Karpas-422 (cell line): ENCODE measurements around the gene SPRN. TPM values are rescaled to one million over a fixed set of nuclear protein-coding genes. Genes with fewer than 3 reads are reported as not detected.
A peak's percentile ranks its signal among the peaks of the same experiment; 100 is the strongest.

Source experiments
- DNase-seq: peaks from one replicate; pipeline ENCODE4 v3.0.0-alpha.2; 2015
- H2AFZ ChIP-seq: fragments of 200-600 bp; sonication (generic); 2 replicates; pipeline ENCODE4 v1.6.1; 2014; ENCODE audit warnings: antibody characterized with exemption, low read length, mixed read lengths
- H3K27ac ChIP-seq: fragments of 200-600 bp; sonication (generic); 2 replicates; pipeline ENCODE4 v1.5.1; 2014; ENCODE audit warnings: mild to moderate bottlenecking, low read length, moderate library complexity
- H3K27me3 ChIP-seq: fragments of 200-600 bp; sonication (generic); 2 replicates; pipeline ENCODE4 v1.6.1; 2014; ENCODE audit warnings: low read length, mixed read lengths
- H3K36me3 ChIP-seq: fragments of 200-600 bp; sonication (generic); 2 replicates; pipeline ENCODE4 v1.6.1; 2014; ENCODE audit warnings: low read length, mixed read lengths; ENCODE audit not compliant: insufficient read depth
- H3K4me1 ChIP-seq: fragments of 200-600 bp; sonication (generic); 2 replicates; pipeline ENCODE4 v1.6.1; 2014; ENCODE audit warnings: mild to moderate bottlenecking, low read length, mixed read lengths
- H3K4me2 ChIP-seq: fragments of 200-600 bp; sonication (generic); 2 replicates; pipeline ENCODE4 v1.6.1; 2014; ENCODE audit warnings: low read length, low read depth, mild to moderate bottlenecking; ENCODE audit not compliant: poor library complexity, severe bottlenecking
- H3K4me3 ChIP-seq: fragments of 200-600 bp; sonication (generic); 2 replicates; pipeline ENCODE4 v1.5.1; 2014; ENCODE audit warnings: mild to moderate bottlenecking, antibody characterized with exemption, low read length, mixed read lengths
- H3K79me2 ChIP-seq: fragments of 200-600 bp; sonication (generic); 2 replicates; pipeline ENCODE4 v1.6.1; 2014; ENCODE audit warnings: mild to moderate bottlenecking, low read length, mixed read lengths
- H3K9ac ChIP-seq: fragments of 200-600 bp; sonication (generic); 2 replicates; pipeline ENCODE4 v1.6.0; 2014; ENCODE audit warnings: low read length
- H3K9me2 ChIP-seq: fragments of 200-600 bp; sonication (generic), shearing (Covaris generic); replicated peaks from 2 replicates; pipeline ENCODE4 v1.6.0; 2014; ENCODE audit warnings: mild to moderate bottlenecking, low read length, moderate library complexity; ENCODE audit not compliant: insufficient read depth
- H3K9me3 ChIP-seq: fragments of 300-700, 200-600 bp; sonication (generic); 2 replicates; pipeline ENCODE4 v1.6.1; 2014; ENCODE audit warnings: low read length, mixed read lengths
- H4K20me1 ChIP-seq: fragments of 200-600 bp; sonication (generic); 2 replicates; pipeline ENCODE4 v1.6.1; 2014; ENCODE audit warnings: mild to moderate bottlenecking, antibody characterized with exemption, low read length, low read depth; ENCODE audit not compliant: insufficient read depth
- total RNA-seq: library from RNA; depleted of rRNA; stranded (reverse); fragments of >200 nt; shearing (Covaris generic); gene quantifications from 2 replicates; pipeline ENCODE4 v1.2.3, GENCODE V29; 2014; ENCODE audit warnings: low replicate concordance

The SPRN gene
- total RNA-seq, 1 experiment from 2014 or later, result not detected

DNA sequence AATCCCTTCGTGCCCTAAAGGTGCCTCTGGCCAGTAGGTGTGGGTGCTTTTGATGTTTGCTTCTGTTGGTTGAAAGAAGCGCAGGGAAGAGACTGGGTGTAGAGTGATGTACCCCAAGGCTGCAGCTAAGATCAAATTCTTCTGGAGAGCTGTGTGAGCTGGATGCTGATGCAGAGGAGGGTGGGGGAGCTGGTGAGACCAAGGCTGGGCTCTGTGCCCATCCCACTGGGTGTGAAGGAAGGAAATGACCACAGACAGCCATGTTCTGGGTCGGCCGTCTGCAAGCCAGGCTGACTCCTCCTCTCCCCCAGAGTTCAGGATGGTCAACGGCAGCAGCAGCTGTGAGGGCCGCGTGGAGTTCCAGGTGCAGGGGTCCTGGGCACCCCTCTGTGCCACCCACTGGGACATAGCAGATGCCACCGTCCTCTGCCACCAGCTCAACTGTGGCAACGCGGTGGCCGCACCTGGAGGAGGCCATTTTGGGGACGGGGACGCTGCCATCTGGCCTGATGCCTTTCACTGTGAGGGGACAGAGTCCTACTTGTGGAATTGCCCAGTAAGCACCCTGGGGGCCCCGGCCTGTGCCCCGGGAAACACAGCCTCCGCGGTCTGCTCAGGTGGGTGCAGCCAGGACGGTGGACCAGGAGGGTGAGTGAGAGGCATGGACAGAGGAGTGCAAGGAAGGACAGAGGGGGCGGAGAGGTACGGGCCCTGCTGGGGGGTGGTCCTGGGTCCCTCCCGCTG lies 34.5 kb upstream of the SPRN start:
- Histone ChIP-seq H3K9me3 (no peaks in the 10 kb centered on the region; the same call in 1 of the 2 replicates), H3K36me3 (no peaks in the 10 kb centered on the region), H3K79me2 (no peaks in the 10 kb centered on the region), H3K4me1 (no peaks in the 10 kb centered on the region), H3K27ac (no peak overlapping the region), H3K4me2 (no peak overlapping the region), H3K27me3 (no peaks in the 10 kb centered on the region), H3K9ac (no peak overlapping the region), H2AFZ (no peak overlapping the region), H3K4me3 (no peak overlapping the region), H4K20me1 (no peaks in the 10 kb centered on the region), H3K9me2 (no peaks in the 10 kb centered on the region)
- no peak for DNase-seq

DNA sequence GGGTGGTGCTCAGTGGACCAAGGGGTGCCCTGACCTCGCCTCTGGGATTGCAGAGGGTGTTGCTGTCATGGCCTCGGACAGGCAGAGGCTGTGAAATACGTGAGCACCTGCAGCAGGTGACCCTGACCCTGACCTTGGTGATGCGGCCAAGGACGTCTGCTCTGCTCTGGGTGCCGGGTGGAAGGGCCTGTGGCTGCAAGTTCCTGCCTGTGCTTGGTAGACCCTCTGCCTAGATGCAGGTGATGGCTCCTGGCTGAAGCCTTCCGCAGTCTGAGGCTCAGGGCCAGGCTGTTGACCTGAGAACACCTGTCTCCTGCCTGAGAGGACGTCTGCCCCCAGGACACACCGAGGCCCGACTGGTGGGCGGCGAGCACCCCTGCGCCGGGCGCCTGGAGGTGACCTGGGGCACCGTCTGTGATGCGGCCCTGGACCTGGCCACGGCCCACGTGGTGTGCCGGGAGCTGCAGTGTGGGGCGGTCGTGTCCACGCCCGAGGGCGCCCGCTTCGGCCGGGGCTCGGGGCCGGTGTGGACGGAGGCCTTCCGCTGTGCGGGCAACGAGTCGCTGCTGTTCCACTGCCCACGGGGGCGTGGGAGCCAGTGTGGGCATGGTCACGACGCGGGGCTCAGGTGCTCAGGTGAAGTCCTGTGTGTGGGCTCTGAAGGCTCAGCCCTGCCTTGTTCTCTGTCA lies 33.7 kb upstream of the SPRN start:
- Histone ChIP-seq H3K79me2 (no peaks in the 10 kb centered on the region), H3K36me3 (no peaks in the 10 kb centered on the region), H3K4me1 (no peaks in the 10 kb centered on the region), H3K27ac (no peak overlapping the region), H3K9me2 (no peaks in the 10 kb centered on the region), H2AFZ (no peak overlapping the region), H3K9me3 (no peaks in the 10 kb centered on the region; the same call in 1 of the 2 replicates), H3K27me3 (no peaks in the 10 kb centered on the region), H3K4me2 (no peak overlapping the region), H3K4me3 (no peak overlapping the region), H4K20me1 (no peaks in the 10 kb centered on the region), H3K9ac (no peak overlapping the region)
- no peak for DNase-seq

DNA sequence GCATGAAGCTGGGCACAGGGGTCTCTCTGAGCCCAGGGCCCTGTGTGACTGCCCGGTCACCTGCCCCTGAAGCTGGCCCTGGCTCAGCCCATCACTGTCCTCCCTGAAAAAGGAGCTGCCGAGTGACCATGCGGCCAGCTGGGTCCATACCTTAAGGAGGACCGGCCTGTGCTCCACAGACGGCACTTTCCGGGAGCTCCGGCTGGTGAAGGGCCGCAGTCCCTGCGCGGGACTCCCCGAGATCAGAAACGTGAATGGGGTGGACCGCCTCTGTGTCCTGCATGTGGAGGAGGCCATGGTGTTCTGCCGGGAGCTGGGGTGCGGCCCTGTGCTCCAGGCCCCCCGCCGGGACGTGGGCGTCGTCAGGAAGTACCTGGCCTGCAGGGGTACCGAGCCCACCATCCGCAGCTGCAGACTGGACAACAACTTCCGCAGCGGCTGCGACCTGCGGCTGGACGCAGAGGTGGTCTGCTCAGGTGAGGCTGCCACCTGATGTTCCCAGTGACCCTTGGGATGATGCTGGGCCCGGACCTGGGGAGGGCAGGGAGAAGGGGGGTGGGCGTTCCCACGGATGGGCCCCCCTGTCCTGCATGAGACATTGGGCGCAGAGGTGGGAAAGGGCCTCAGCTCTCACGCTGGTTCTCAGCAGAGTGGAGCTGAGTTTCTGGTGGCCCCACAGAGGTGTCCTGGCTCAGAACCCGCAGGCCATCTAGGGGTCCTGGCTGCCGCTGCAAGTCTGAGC lies 32.8 kb upstream of the SPRN start:
- H3K36me3 ChIP-seq, result no peaks in the 10 kb centered on the region
- no peaks in the 10 kb centered on the region; the same call in 1 of the 2 replicates for H3K9me3 ChIP-seq
- H3K27me3 ChIP-seq, result no peaks in the 10 kb centered on the region
- DNase-seq, result no peak
- H3K4me1 ChIP-seq, result no peaks in the 10 kb centered on the region
- H3K4me3 ChIP-seq, result no peak overlapping the region
- no peaks in the 10 kb centered on the region for H4K20me1 ChIP-seq
- no peak overlapping the region for H3K27ac ChIP-seq
- no peak overlapping the region for H3K4me2 ChIP-seq
- H3K9me2 ChIP-seq, result no peaks in the 10 kb centered on the region
- H2AFZ ChIP-seq, result no peak overlapping the region
- no peaks in the 10 kb centered on the region for H3K79me2 ChIP-seq
- no peak overlapping the region for H3K9ac ChIP-seq

DNA sequence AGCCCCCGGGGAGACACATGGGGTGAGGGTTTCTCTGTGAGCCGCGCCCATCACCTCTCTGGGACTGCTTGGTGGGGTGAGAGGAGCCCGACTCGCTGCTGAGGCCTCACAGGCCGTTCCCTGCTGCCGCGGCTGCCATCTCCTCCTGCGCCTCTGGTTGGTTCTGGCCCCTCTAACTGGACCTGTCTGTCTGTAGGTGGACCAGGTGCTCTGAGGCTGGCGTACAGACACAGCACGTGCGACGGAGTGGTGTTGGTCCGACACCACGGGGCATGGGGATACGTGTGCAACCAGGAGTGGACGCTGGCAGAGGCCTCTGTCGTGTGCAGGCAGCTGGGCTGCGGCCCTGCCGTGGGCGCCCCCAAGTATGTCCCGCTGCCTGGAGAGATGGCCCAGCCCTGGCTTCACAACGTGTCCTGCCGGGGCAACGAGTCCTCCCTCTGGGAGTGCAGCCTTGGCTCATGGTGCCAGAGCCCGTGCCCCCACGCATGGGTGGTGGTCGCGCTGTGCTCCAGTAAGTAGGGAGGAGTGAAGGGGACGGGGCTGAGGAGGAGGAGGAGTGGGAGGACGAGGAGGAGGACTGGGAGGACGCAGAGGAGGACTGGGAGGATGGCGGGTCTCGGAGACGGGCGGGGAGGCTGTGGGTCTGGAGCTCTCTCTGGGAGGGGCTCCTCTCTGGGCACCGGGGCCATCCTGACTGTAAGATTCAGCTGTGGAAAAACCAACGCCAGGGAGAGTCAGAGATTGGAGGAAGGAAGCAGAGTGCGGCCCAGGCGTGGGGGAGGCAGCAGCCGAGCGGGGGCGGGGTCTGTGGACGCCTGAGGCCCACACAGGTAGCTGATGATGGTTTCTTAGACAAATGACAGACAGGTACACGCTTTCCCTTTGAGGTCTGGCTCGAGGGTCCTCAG lies 31.9 kb upstream of the SPRN start:
- Histone ChIP-seq H3K27me3 (no peaks in the 10 kb centered on the region), H3K79me2 (no peaks in the 10 kb centered on the region), H2AFZ (no peak overlapping the region), H3K27ac (no peak overlapping the region), H3K36me3 (no peaks in the 10 kb centered on the region), H3K4me1 (no peaks in the 10 kb centered on the region), H3K9me3 (no peaks in the 10 kb centered on the region; the same call in 1 of the 2 replicates), H3K4me3 (no peak overlapping the region), H3K9ac (no peak overlapping the region), H3K4me2 (no peak overlapping the region), H3K9me2 (no peaks in the 10 kb centered on the region), H4K20me1 (no peaks in the 10 kb centered on the region)
- no peak for DNase-seq

DNA sequence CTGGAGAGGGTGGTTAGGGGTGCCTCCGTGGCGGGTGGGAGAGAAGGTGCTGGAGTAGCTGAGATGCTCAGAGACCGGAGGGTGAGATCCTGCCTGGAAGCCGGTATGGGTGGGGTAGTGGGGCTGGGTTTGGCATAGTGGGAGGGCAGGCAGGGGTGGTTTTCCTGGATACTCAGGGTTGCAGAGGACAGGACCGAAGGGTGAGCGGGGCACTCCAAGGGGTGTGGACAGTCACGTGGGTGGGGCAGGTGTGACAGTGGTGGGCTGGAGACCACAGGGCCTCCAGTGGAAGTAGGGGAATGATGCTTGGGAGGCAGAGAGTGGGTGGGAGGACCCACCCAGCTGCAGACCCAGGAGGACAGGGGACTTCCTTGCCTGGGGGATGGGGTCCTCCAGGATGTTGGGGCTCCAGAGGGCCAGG lies 31.2 kb upstream of the SPRN start:
- Histone ChIP-seq H3K4me3 (no peak overlapping the region), H3K9ac (no peak overlapping the region), H3K4me1 (no peaks in the 10 kb centered on the region), H3K79me2 (no peaks in the 10 kb centered on the region), H4K20me1 (no peaks in the 10 kb centered on the region), H3K27me3 (no peaks in the 10 kb centered on the region), H2AFZ (no peak overlapping the region), H3K36me3 (no peaks in the 10 kb centered on the region), H3K4me2 (no peak overlapping the region), H3K27ac (no peak overlapping the region), H3K9me2 (no peaks in the 10 kb centered on the region), H3K9me3 (no peaks in the 10 kb centered on the region; the same call in 1 of the 2 replicates)
- no peak for DNase-seq

DNA sequence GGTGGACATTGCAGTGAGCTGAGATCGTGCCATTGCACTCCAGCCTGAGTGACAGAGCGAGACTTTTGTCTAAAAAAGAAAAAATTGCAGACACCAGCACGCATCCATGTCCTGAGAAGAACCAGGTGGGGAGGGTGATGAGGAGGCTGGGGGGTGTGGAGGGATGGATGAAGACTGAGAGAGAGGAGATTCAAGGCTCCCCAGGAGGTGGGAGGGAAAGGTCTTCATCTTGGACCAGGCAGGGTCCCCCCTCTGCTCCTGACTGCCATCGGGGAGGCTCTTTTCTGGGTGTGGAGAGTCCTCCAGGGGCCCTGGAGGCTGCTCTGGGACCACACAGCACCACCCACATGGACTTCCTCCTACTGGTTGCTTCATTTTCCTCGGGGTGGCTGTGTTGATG lies 30.8 kb upstream of the SPRN start:
- no peak overlapping the region for H3K4me3 ChIP-seq
- H3K36me3 ChIP-seq, result no peaks in the 10 kb centered on the region
- H3K9ac ChIP-seq, result no peak overlapping the region
- H2AFZ ChIP-seq, result no peak overlapping the region
- no peak for DNase-seq
- H3K4me1 ChIP-seq, result no peaks in the 10 kb centered on the region
- no peaks in the 10 kb centered on the region for H3K27me3 ChIP-seq
- no peaks in the 10 kb centered on the region for H3K79me2 ChIP-seq
- H3K27ac ChIP-seq, result no peak overlapping the region
- H3K9me3 ChIP-seq, result no peaks in the 10 kb centered on the region; the same call in 1 of the 2 replicates
- no peak overlapping the region for H3K4me2 ChIP-seq
- no peaks in the 10 kb centered on the region for H3K9me2 ChIP-seq
- no peaks in the 10 kb centered on the region for H4K20me1 ChIP-seq

DNA sequence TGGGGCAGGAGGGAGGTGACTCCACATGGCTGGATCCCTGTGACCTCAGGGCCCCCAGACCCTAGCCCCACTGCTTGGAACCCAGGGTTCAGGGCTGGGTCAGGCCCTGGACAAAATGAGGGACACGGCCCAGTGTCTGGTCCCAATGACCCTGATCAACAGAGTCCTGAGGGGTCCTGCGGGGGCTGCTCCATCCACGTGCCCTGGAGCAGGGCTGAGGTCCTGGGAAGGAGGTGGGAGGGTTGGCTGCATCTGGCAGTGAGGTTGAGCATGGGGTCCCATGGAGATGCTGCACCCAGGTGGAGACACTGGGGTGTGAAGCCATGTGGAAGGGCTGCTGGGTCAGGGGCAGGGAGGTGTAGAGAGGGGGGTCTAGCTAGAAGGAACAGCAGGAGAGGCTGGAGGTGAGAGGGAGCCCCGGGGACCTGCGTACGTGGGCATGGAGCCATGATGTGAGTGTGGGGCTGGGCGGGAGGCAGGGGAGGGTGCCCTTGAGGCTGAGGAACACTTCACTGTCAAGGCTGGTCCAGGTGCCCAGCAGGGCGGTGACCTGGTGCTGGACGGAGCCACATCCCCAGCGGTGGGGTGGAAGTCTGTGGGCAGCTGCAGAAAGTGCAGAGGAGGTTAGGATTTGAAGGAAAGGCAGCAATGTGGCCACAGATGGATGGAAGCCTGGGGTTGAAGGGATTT lies 29.9 kb upstream of the SPRN start:
- Histone ChIP-seq H3K27ac (no peak overlapping the region), H3K9ac (0 out of 2 replicates have a peak overlapping the region, but pooled peaks have one; percentile 14), H4K20me1 (no peaks in the 10 kb centered on the region), H3K9me3 (no peaks in the 10 kb centered on the region; the same call in none of the 2 replicates), H3K4me3 (no peak overlapping the region), H3K4me2 (no peak overlapping the region), H3K36me3 (no peaks in the 10 kb centered on the region), H3K79me2 (no peaks in the 10 kb centered on the region), H3K27me3 (no peaks in the 10 kb centered on the region), H3K4me1 (no peaks in the 10 kb centered on the region), H2AFZ (no peak overlapping the region), H3K9me2 (no peaks in the 10 kb centered on the region)
- DNase-seq, result no peak
